Measurements from ENCODE around the gene HDDC2. TPM values are rescaled to one million over a fixed set of nuclear protein-coding genes. Genes with fewer than 3 reads are reported as not detected.

HDDC2 gene
- total RNA-seq, 2 experiments from 2014 or later, result 19.4 to 21.6 TPM

GRCh38 chr6:125279961-125280360 lies 21.8 kb downstream of the HDDC2 start:
- peaks cover 12% of the 10 kb centered on the region for H3K4me1 ChIP-seq (ENCODE audit: insufficient read depth, low read length)
- CTCF ChIA-PET, result no interaction called here
- DNase-seq, result peak in 2 of 14 experiments; percentile 46 to 59
- H3K4me3 ChIP-seq (ENCODE audit: low read length), result no peak overlapping the region
- intact Hi-C loops (cut with DNase I, micrococcal nuclease), result no loop called here
- no peak overlapping the region for H3K4me3 Mint-ChIP-seq
- peaks cover 34% of the 10 kb centered on the region for H3K36me3 ChIP-seq (ENCODE audit: insufficient read depth, low read length)
- ATAC-seq (ENCODE audit: poor library complexity), result peak; percentile 21
- peaks cover 69% of the 10 kb centered on the region for H3K4me1 Mint-ChIP-seq (ENCODE audit: low read depth)
- no peaks in the 10 kb centered on the region for H3K9me3 Mint-ChIP-seq
- no peak overlapping the region for H3K27ac ChIP-seq (ENCODE audit: low read depth in 1 of 2, low read length in 2 of 2)
- peaks cover 6 to 8% of the 10 kb centered on the region in 2 experiments for H3K9me3 ChIP-seq (ENCODE audit: control insufficient read depth in 1 of 2, insufficient read depth in 1 of 2, low read length in 2 of 2)
- no peaks in the 10 kb centered on the region for H3K27me3 ChIP-seq (ENCODE audit: control insufficient read depth in 1 of 2, insufficient read depth in 2 of 2, low read length in 2 of 2)
- peaks cover 98% of the 10 kb centered on the region for H3K36me3 Mint-ChIP-seq (ENCODE audit: low read depth)
- no peaks in the 10 kb centered on the region for H3K27me3 Mint-ChIP-seq
- TF ChIP-seq CTCF (IDR thresholded peaks at IDR 0.05), result no peak
- POLR2A ChIA-PET, result no interaction called here
- no peak overlapping the region for H3K27ac Mint-ChIP-seq

GRCh38 chr6:125277838-125278237 lies 23.9 kb downstream of the HDDC2 start:
- Mint-ChIP-seq H3K9me3 (no peaks in the 10 kb centered on the region), H3K4me3 (no peak overlapping the region), H3K27ac (no peak overlapping the region), H3K36me3 (ENCODE audit: low read depth) (peaks cover 95% of the 10 kb centered on the region), H3K27me3 (no peaks in the 10 kb centered on the region), H3K4me1 (ENCODE audit: low read depth) (peaks cover 48% of the 10 kb centered on the region)
- H3K4me1 ChIP-seq (ENCODE audit: insufficient read depth, low read length), result peaks cover 12% of the 10 kb centered on the region
- DNase-seq (no peak), ATAC-seq (ENCODE audit: poor library complexity) (no peak)
- no peak overlapping the region for H3K27ac ChIP-seq (ENCODE audit: low read depth in 1 of 2, low read length in 2 of 2)
- CTCF ChIA-PET, result no interaction called here
- POLR2A ChIA-PET, result no interaction called here
- H3K4me3 ChIP-seq (ENCODE audit: low read length), result no peak overlapping the region
- no peak for TF ChIP-seq CTCF (IDR thresholded peaks at IDR 0.05)
- peaks cover 6 to 8% of the 10 kb centered on the region in 2 experiments for H3K9me3 ChIP-seq (ENCODE audit: control insufficient read depth in 1 of 2, insufficient read depth in 1 of 2, low read length in 2 of 2)
- intact Hi-C loops (cut with DNase I, micrococcal nuclease), result no loop called here
- H3K27me3 ChIP-seq (ENCODE audit: control insufficient read depth in 1 of 2, insufficient read depth in 2 of 2, low read length in 2 of 2), result no peaks in the 10 kb centered on the region
- peaks cover 49% of the 10 kb centered on the region for H3K36me3 ChIP-seq (ENCODE audit: insufficient read depth, low read length)

DNA sequence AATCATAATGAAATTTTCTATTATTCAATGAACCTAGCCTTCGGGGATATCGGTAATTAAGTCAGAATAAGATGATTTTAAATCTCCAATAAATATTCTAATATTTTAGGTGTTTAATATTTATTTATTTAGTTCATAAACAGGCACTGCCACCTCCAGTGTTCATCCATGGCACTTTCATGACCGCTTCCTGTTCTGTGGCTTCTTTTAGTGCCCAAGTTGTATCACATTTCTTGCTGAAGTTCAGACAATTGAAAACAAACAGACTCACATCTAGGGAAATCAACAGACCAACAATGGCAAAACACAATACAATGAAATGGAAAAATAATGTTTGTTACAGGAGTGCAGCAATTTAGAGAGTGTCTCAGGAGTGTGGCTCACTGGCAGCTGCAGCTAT lies 26.0 kb downstream of the HDDC2 start:
- no peak for ATAC-seq (ENCODE audit: poor library complexity)
- Mint-ChIP-seq H3K27me3 (no peaks in the 10 kb centered on the region), H3K4me3 (no peak overlapping the region), H3K36me3 (ENCODE audit: low read depth) (peaks cover 95% of the 10 kb centered on the region), H3K9me3 (no peaks in the 10 kb centered on the region), H3K27ac (peak overlapping the region; percentile 21), H3K4me1 (ENCODE audit: low read depth) (peaks cover 30% of the 10 kb centered on the region)
- no peak overlapping the region for H3K27ac ChIP-seq (ENCODE audit: low read depth in 1 of 2, low read length in 2 of 2)
- CTCF ChIA-PET, result no interaction called here
- peaks cover 43% of the 10 kb centered on the region for H3K36me3 ChIP-seq (ENCODE audit: insufficient read depth, low read length)
- POLR2A ChIA-PET, result no interaction called here
- H3K4me1 ChIP-seq (ENCODE audit: insufficient read depth, low read length), result peaks cover 11% of the 10 kb centered on the region
- H3K27me3 ChIP-seq (ENCODE audit: control insufficient read depth in 1 of 2, insufficient read depth in 2 of 2, low read length in 2 of 2), result no peaks in the 10 kb centered on the region
- no peak for TF ChIP-seq CTCF (IDR thresholded peaks at IDR 0.05)
- no peak overlapping the region for H3K4me3 ChIP-seq (ENCODE audit: low read length)
- intact Hi-C loops (cut with DNase I, micrococcal nuclease), result no loop called here
- peak in 1 of 14 experiments; percentile 17 for DNase-seq
- peaks cover 2 to 6% of the 10 kb centered on the region in 2 experiments for H3K9me3 ChIP-seq (ENCODE audit: control insufficient read depth in 1 of 2, insufficient read depth in 1 of 2, low read length in 2 of 2)

Measured in CD4-positive, alpha-beta T cell (primary cell).